Hippocampal formation (tissue), 2 donors: ENCODE data around the gene CDH4.

ENCODE experiments used
- DNase-seq, 2 donors: peaks; one replicate each; lab custom pipeline; 2025; lab: John Stamatoyannopoulos, UW

Gene CDH4

GRCh38 chr20:61628901-61629601 is 377.0 kb downstream of the CDH4 start:
- no peak for DNase-seq

GRCh38 chr20:61629602-61630390 is 377.7 kb downstream of the CDH4 start:
- no peak for DNase-seq

GRCh38 chr20:61630391-61630650 is 378.3 kb downstream of the CDH4 start:
- DNase-seq, result no peak

- DNase-seq, result no peak
Observed at GRCh38 chr20:61630816-61631215, 378.8 kb downstream of the CDH4 start.

GRCh38 chr20:61631751-61632150 is 379.7 kb downstream of the CDH4 start:
- no peak for DNase-seq

GRCh38 chr20:61633004-61633403 is 380.9 kb downstream of the CDH4 start:
- no peak for DNase-seq

- DNase-seq, result no peak
Observed at GRCh38 chr20:61634376-61635145, 382.5 kb downstream of the CDH4 start.

GRCh38 chr20:61635721-61636455 is 383.8 kb downstream of the CDH4 start:
- no peak for DNase-seq

GRCh38 chr20:61636531-61637116 is 384.6 kb downstream of the CDH4 start:
- DNase-seq, result no peak

GRCh38 chr20:61638802-61639585 is 386.9 kb downstream of the CDH4 start:
- DNase-seq, result no peak

GRCh38 chr20:61640131-61640870 is 388.2 kb downstream of the CDH4 start:
- no peak for DNase-seq

- no peak for DNase-seq
Observed at GRCh38 chr20:61640871-61641245, 388.8 kb downstream of the CDH4 start.

GRCh38 chr20:61643656-61644377 is 391.8 kb downstream of the CDH4 start:
- no peak for DNase-seq

GRCh38 chr20:61644378-61645076 is 392.5 kb downstream of the CDH4 start:
- no peak for DNase-seq

GRCh38 chr20:61645732-61646131 is 393.7 kb downstream of the CDH4 start:
- DNase-seq, result no peak

- DNase-seq, result no peak
Observed at GRCh38 chr20:61646453-61646852, 394.4 kb downstream of the CDH4 start.

- no peak for DNase-seq
Observed at GRCh38 chr20:61646986-61647385, 394.9 kb downstream of the CDH4 start.

- DNase-seq, result no peak
Observed at GRCh38 chr20:61647702-61648101, 395.6 kb downstream of the CDH4 start.
